ENCODE measurements around the gene LIMA1. TPM values are rescaled to one million over a fixed set of nuclear protein-coding genes. Genes with fewer than 3 reads are reported as not detected.

The LIMA1 gene
- polyA plus RNA-seq, 1 donor from 2014 or later, result 4.4 TPM

GRCh38 chr12:50213439-50213838 is 69.9 kb downstream of the LIMA1 start:
- H4K20me1 ChIP-seq (ENCODE audit: insufficient read depth), result no peaks in the 10 kb centered on the region
- H3K27me3 ChIP-seq (ENCODE audit: insufficient read depth, low read depth, low read length), result no peaks in the 10 kb centered on the region
- no peak overlapping the region for H3K9ac ChIP-seq (ENCODE audit: low read length)
- no peak overlapping the region for H3K4me3 ChIP-seq (ENCODE audit: low read length)
- H3F3A ChIP-seq (ENCODE audit: insufficient read depth, low read length, poor library complexity, severe bottlenecking), result no peaks in the 10 kb centered on the region
- H3K9me3 ChIP-seq (ENCODE audit: low read length), result no peaks in the 10 kb centered on the region
- TF ChIP-seq CTCF (IDR thresholded peaks at IDR 0.05; ENCODE audit: poor library complexity, severe bottlenecking), result no peak
- H3K36me3 ChIP-seq (ENCODE audit: insufficient read depth, low read length), result no peaks in the 10 kb centered on the region
- no peaks in the 10 kb centered on the region for H3K79me2 ChIP-seq (replicated peaks; ENCODE audit: insufficient read depth, low read length)
- no peak overlapping the region for H2AFZ ChIP-seq (ENCODE audit: low read depth, low read length)
- no peaks in the 10 kb centered on the region for H3K9me2 ChIP-seq (ENCODE audit: insufficient read depth, low read length)
- H3K27ac ChIP-seq (ENCODE audit: low read length), result no peak overlapping the region
- H3K4me2 ChIP-seq (ENCODE audit: low read length), result no peak overlapping the region

DNA sequence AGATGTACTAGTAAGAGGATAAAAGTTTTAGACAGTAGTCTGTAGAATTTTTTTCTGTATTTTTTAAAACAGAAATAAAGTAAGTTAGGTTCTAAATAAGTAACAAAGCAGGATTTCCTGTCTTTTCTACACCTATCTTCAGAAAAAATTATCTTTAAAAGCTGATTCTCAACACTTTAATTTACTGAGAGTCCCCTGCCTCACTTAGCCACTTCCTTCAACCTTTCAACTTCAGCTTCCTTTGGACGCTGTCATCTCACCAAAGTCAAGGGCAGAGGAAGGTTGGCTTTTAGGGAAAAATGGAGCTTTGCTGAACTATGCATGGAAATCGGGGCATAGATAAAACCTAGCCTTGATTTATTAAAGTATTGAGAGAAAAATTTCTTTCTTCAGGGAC is 71.3 kb downstream of the LIMA1 start:
- H3K27me3 ChIP-seq (ENCODE audit: insufficient read depth, low read depth, low read length), result no peaks in the 10 kb centered on the region
- no peaks in the 10 kb centered on the region for H3K36me3 ChIP-seq (ENCODE audit: insufficient read depth, low read length)
- H3K27ac ChIP-seq (ENCODE audit: low read length), result no peak overlapping the region
- H3K9me3 ChIP-seq (ENCODE audit: low read length), result no peaks in the 10 kb centered on the region
- no peak overlapping the region for H3K4me2 ChIP-seq (ENCODE audit: low read length)
- no peak overlapping the region for H3K4me3 ChIP-seq (ENCODE audit: low read length)
- no peak overlapping the region for H3K9ac ChIP-seq (ENCODE audit: low read length)
- TF ChIP-seq RAD21 (conservative IDR thresholded peaks at IDR 0.05) (no peak), SMC3 (conservative IDR thresholded peaks at IDR 0.05; ENCODE audit: poor library complexity) (no peak), EZH2 (IDR thresholded peaks at IDR 0.05; ENCODE audit: borderline replicate concordance, insufficient read depth, low read length, poor library complexity, severe bottlenecking) (no peak), POLR2AphosphoS5 (IDR thresholded peaks at IDR 0.05) (no peak), CTCF (IDR thresholded peaks at IDR 0.05; ENCODE audit: poor library complexity, severe bottlenecking) (no peak), MXI1 (conservative IDR thresholded peaks at IDR 0.05; ENCODE audit: poor library complexity, severe bottlenecking) (no peak), EP300 (conservative IDR thresholded peaks at IDR 0.05; ENCODE audit: poor library complexity, severe bottlenecking) (no peak), TAF1 (IDR thresholded peaks at IDR 0.05; ENCODE audit: low read depth) (no peak)
- TF ChIP-seq, protein P1, sequence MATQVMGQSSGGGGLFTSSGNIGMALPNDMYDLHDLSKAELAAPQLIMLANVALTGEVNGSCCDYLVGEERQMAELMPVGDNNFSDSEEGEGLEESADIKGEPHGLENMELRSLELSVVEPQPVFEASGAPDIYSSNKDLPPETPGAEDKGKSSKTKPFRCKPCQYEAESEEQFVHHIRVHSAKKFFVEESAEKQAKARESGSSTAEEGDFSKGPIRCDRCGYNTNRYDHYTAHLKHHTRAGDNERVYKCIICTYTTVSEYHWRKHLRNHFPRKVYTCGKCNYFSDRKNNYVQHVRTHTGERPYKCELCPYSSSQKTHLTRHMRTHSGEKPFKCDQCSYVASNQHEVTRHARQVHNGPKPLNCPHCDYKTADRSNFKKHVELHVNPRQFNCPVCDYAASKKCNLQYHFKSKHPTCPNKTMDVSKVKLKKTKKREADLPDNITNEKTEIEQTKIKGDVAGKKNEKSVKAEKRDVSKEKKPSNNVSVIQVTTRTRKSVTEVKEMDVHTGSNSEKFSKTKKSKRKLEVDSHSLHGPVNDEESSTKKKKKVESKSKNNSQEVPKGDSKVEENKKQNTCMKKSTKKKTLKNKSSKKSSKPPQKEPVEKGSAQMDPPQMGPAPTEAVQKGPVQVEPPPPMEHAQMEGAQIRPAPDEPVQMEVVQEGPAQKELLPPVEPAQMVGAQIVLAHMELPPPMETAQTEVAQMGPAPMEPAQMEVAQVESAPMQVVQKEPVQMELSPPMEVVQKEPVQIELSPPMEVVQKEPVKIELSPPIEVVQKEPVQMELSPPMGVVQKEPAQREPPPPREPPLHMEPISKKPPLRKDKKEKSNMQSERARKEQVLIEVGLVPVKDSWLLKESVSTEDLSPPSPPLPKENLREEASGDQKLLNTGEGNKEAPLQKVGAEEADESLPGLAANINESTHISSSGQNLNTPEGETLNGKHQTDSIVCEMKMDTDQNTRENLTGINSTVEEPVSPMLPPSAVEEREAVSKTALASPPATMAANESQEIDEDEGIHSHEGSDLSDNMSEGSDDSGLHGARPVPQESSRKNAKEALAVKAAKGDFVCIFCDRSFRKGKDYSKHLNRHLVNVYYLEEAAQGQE (IDR thresholded peaks at IDR 0.05; ENCODE audit: borderline replicate concordance), result no peak
- H4K20me1 ChIP-seq (ENCODE audit: insufficient read depth), result no peaks in the 10 kb centered on the region
- H3K79me2 ChIP-seq (replicated peaks; ENCODE audit: insufficient read depth, low read length), result no peaks in the 10 kb centered on the region
- H2AFZ ChIP-seq (ENCODE audit: low read depth, low read length), result no peak overlapping the region
- H3K9me2 ChIP-seq (ENCODE audit: insufficient read depth, low read length), result no peaks in the 10 kb centered on the region
- H3F3A ChIP-seq (ENCODE audit: insufficient read depth, low read length, poor library complexity, severe bottlenecking), result no peaks in the 10 kb centered on the region

Measured in neural cell (in vitro differentiated cells).